HCT116 (cell line): ENCODE data around the gene CHML. TPM values are rescaled to one million over a fixed set of nuclear protein-coding genes. Genes with fewer than 3 reads are reported as not detected.

ENCODE experiments used
- ATAC-seq: fragments of 200-7000 bp; cut with Tn5 transposase; 2 replicates; pipeline ENCODE4 v1.9.1; 2020; ENCODE audit warnings: mild to moderate bottlenecking, moderate library complexity
- BruUV-seq: library from RNA; stranded (reverse); fragments of 400-500 nt; replicated peaks from 2 replicates; lab custom pipeline; 2021; lab: Mats Ljungman, UMichigan
- CTCF ChIA-PET: fragments of 300-600 bp; sonication (Branson Sonifier 250); formaldehyde crosslinking; loops from one replicate; lab custom pipeline; 2021; ENCODE audit warnings: antibody characterized with exemption; lab: Charles Lee
- POLR2A ChIA-PET: fragments of 300-600, 350-600 bp; sonication (Branson Sonifier 250); formaldehyde crosslinking; loops from one replicate; lab custom pipeline; 2021; ENCODE audit warnings: antibody characterized with exemption; lab: Charles Lee
- RAD21 ChIA-PET, 2 experiments: fragments of 300-600 bp; sonication (Branson Sonifier 250); formaldehyde crosslinking; loops; one replicate each; lab custom pipeline; 2023; ENCODE audit warnings: low total read pairs in 2 of 2; ENCODE audit not compliant: uncharacterized antibody in 2 of 2, unreplicated experiment in 2 of 2, low non-redundant PET in 1 of 2; lab: Charles Lee
- DNase-seq: peaks from one replicate; pipeline ENCODE4 v3.0.0-alpha.2; 2010; ENCODE audit warnings: low read depth, low spot score
- H2AFZ ChIP-seq: fragments of 200-600 bp; shearing (Covaris generic), sonication (generic); 2 replicates; pipeline ENCODE4 v1.6.1; 2017; ENCODE audit warnings: low read depth, mixed run types, mixed read lengths, antibody characterized with exemption, low read length; ENCODE audit not compliant: poor library complexity, severe bottlenecking
- H3K27ac ChIP-seq: 2 replicates; pipeline ENCODE4 v1.5.1; 2012; ENCODE audit warnings: low read depth, low read length
- H3K27me3 ChIP-seq: fragments of 200-600 bp; sonication (generic); 2 replicates; pipeline ENCODE4 v1.6.1; 2016; ENCODE audit warnings: mixed run types, low read length, mixed read lengths; ENCODE audit not compliant: insufficient read depth
- H3K36me3 ChIP-seq, 2 experiments: fragments of 200-500 bp in 1 of 2; fragments of 200-600 bp in 1 of 2; sonication (Bioruptor generic) in 1 of 2; sonication (generic) in 1 of 2; 2 replicates each; pipeline versions ENCODE4 v1.5.1 to v1.6.1; 2014 to 2016; ENCODE audit warnings: low read length in 2 of 2, inconsistent platforms in 1 of 2, mixed read lengths in 1 of 2, mixed run types in 1 of 2; ENCODE audit not compliant: insufficient read depth in 2 of 2, control insufficient read depth in 1 of 2
- H3K4me1 ChIP-seq, 2 experiments: fragments of 200-600 bp in 1 of 2; sonication (generic) in 1 of 2; 2 replicates each; pipeline versions ENCODE4 v1.5.1 to v1.6.1; 2012 to 2017; ENCODE audit warnings: low read length in 2 of 2, inconsistent platforms in 1 of 2, mild to moderate bottlenecking in 1 of 2, mixed read lengths in 1 of 2, mixed run types in 1 of 2, moderate library complexity in 1 of 2; ENCODE audit not compliant: insufficient read depth in 2 of 2, control insufficient read depth in 1 of 2
- H3K4me2 ChIP-seq: fragments of 200-600 bp; sonication (generic); 2 replicates; pipeline ENCODE4 v1.6.1; 2017; ENCODE audit warnings: mixed run types, low read length, mixed read lengths
- H3K4me3 ChIP-seq, 2 experiments: fragments of 200-600 bp in 1 of 2; sonication (generic) in 1 of 2; replicated peaks in 1 of 2; 2 replicates each; pipeline ENCODE4 v1.5.1; 2011 to 2016; ENCODE audit warnings: low read length in 2 of 2, control low read depth in 1 of 2, low read depth in 1 of 2, mild to moderate bottlenecking in 1 of 2, mixed read lengths in 1 of 2, mixed run types in 1 of 2
- H3K79me2 ChIP-seq: fragments of 200-600 bp; sonication (generic); 2 replicates; pipeline ENCODE4 v1.6.1; 2017; ENCODE audit warnings: mild to moderate bottlenecking, mixed run types, low read length, moderate library complexity, mixed read lengths; ENCODE audit not compliant: insufficient read depth
- H3K9ac ChIP-seq: fragments of 200-600 bp; sonication (generic); 2 replicates; pipeline ENCODE4 v1.6.1; 2016; ENCODE audit warnings: low read length, mixed read lengths
- H3K9me2 ChIP-seq: fragments of 200-600 bp; sonication (generic), shearing (Covaris generic); 2 replicates; pipeline ENCODE4 v1.6.1; 2017; ENCODE audit warnings: mixed run types, mild to moderate bottlenecking, moderate library complexity; ENCODE audit not compliant: insufficient read depth
- H3K9me3 ChIP-seq, 2 experiments: fragments of 200-500 bp in 1 of 2; fragments of 200-600 bp in 1 of 2; sonication (Bioruptor generic) in 1 of 2; sonication (generic) in 1 of 2; 2 replicates each; pipeline ENCODE4 v1.6.1; 2014 to 2017; ENCODE audit warnings: low read length in 2 of 2, mixed read lengths in 2 of 2, inconsistent platforms in 1 of 2, low read depth in 1 of 2, mild to moderate bottlenecking in 1 of 2, mixed run types in 1 of 2, moderate library complexity in 1 of 2; ENCODE audit not compliant: control insufficient read depth in 1 of 2, insufficient read depth in 1 of 2
- H4K20me1 ChIP-seq: fragments of 200-600 bp; sonication (generic), shearing (Covaris generic); 2 replicates; pipeline ENCODE4 v1.6.1; 2017; ENCODE audit warnings: mixed run types, mild to moderate bottlenecking, moderate library complexity; ENCODE audit not compliant: insufficient read depth
- ATF3 ChIP-seq: IDR thresholded peaks from 2 replicates; pipeline ENCODE4 v1.6.1; 2012
- CBX3 ChIP-seq: IDR thresholded peaks from 2 replicates; pipeline ENCODE4 v1.6.1; 2012; ENCODE audit warnings: low read depth
- EZH2 ChIP-seq: fragments of 200-600 bp; sonication (generic); IDR thresholded peaks from 2 replicates; pipeline ENCODE4 v1.6.1; 2017; ENCODE audit warnings: antibody characterized with exemption, mixed run types
- RAD21 ChIP-seq: IDR thresholded peaks from 2 replicates; pipeline ENCODE4 v1.6.1; 2012; ENCODE audit warnings: low read depth, mild to moderate bottlenecking
- SIN3A ChIP-seq: IDR thresholded peaks from 2 replicates; pipeline ENCODE4 v1.6.1; 2012; ENCODE audit warnings: low read depth
- YY1 ChIP-seq: IDR thresholded peaks from 2 replicates; pipeline ENCODE4 v1.6.1; 2011; ENCODE audit warnings: low read length, low read depth, moderate library complexity, mild to moderate bottlenecking; ENCODE audit not compliant: insufficient replicate concordance; ENCODE audit errors: extremely low read depth
- ZNF274 ChIP-seq: fragments of 200-500 bp; sonication (Bioruptor generic); IDR thresholded peaks from 2 replicates; pipeline ENCODE4 v1.6.1; 2014; ENCODE audit warnings: mild to moderate bottlenecking, low read depth, low read length, inconsistent platforms
- intact Hi-C: fragments of 100-400 bp; cut with micrococcal nuclease; formaldehyde crosslinking; loops from 2 replicates; pipeline ENCODE4 v1.10.0; 2022
- total RNA-seq: library from RNA; stranded (reverse); gene quantifications from one replicate; pipeline ENCODE4 v1.2.1, GENCODE V29; 2021; ENCODE audit not compliant: unreplicated experiment
- TF ChIP-seq, protein P1 (sequence below), 3 experiments: fragments of 200-600 bp in 1 of 3; sonication (generic) in 1 of 3; IDR thresholded peaks in 2 of 3; conservative IDR thresholded peaks in 1 of 3; 2 replicates each; pipeline ENCODE4 v1.5.1; 2012 to 2017; ENCODE audit warnings: low read depth in 2 of 3, low read length in 2 of 3, antibody characterized with exemption in 1 of 3, borderline replicate concordance in 1 of 3, control low read depth in 1 of 3, mild to moderate bottlenecking in 1 of 3, mixed read lengths in 1 of 3, mixed run types in 1 of 3, moderate library complexity in 1 of 3; ENCODE audit not compliant: insufficient read depth in 1 of 3

CHML gene
- total RNA-seq, 1 experiment from 2014 or later: 9.7 TPM

- TF ChIP-seq ZNF274: no peak
- TF ChIP-seq, all 23 proteins: peak for 0
These were observed 28.4 kb downstream of the CHML start (continued) for GRCh38 chr1:241611736-241612135.

- POLR2A ChIA-PET: interaction anchor here (0.7 to 1.2 kb wide), 2 partner anchors 223 to 237 kb away, joined by 3 to 4 read pairs; partner anchors contain the start of gene EXO1
- no peak overlapping the region for H3K4me3 ChIP-seq
- no peak overlapping the region for H3K9ac ChIP-seq
- H3K79me2 ChIP-seq: no peaks in the 10 kb centered on the region
- CTCF ChIA-PET: interaction anchor here (0.6 to 2.8 kb wide), 30 partner anchors 9 to 406 kb away, joined by 3 to 22 read pairs (median 4); partner anchors contain the start of genes CHML, FH, KMO and MAP1LC3C
- no peaks in the 10 kb centered on the region for H3K9me3 ChIP-seq
- H3K36me3 ChIP-seq: no peaks in the 10 kb centered on the region
- BruUV-seq: no TSS peak
- H4K20me1 ChIP-seq: no peaks in the 10 kb centered on the region; the same call in 1 of the 2 replicates
- no peak overlapping the region for H3K27ac ChIP-seq
- no peaks in the 10 kb centered on the region for H3K27me3 ChIP-seq
- intact Hi-C loops: loop anchor here (1.0 to 2.0 kb wide), 3 partner anchors 223 to 406 kb away; partner anchors contain the start of gene MAP1LC3C
- ATAC-seq (peak; percentile 91), DNase-seq (peak; percentile 56)
- TF ChIP-seq SIN3A (no peak), RAD21 (peak; percentile 89), ATF3 (no peak), CBX3 (peak; percentile 30; the same call in 1 of the 2 replicates), YY1 (no peak), EZH2 (no peak)
- TF ChIP-seq, protein P1, sequence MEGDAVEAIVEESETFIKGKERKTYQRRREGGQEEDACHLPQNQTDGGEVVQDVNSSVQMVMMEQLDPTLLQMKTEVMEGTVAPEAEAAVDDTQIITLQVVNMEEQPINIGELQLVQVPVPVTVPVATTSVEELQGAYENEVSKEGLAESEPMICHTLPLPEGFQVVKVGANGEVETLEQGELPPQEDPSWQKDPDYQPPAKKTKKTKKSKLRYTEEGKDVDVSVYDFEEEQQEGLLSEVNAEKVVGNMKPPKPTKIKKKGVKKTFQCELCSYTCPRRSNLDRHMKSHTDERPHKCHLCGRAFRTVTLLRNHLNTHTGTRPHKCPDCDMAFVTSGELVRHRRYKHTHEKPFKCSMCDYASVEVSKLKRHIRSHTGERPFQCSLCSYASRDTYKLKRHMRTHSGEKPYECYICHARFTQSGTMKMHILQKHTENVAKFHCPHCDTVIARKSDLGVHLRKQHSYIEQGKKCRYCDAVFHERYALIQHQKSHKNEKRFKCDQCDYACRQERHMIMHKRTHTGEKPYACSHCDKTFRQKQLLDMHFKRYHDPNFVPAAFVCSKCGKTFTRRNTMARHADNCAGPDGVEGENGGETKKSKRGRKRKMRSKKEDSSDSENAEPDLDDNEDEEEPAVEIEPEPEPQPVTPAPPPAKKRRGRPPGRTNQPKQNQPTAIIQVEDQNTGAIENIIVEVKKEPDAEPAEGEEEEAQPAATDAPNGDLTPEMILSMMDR (IDR thresholded peaks at IDR 0.05 in 2 of 3, conservative IDR thresholded peaks at IDR 0.05 in 1 of 3; ENCODE audit: borderline replicate concordance in 1 of 3, insufficient read depth in 1 of 3, low read depth in 2 of 3, low read length in 2 of 3): peak; percentile 42 to 77 (median 74)
- no peak overlapping the region for H3K4me2 ChIP-seq
- RAD21 ChIA-PET: no interaction called here
- H3K9me2 ChIP-seq: no peaks in the 10 kb centered on the region
- no peak overlapping the region for H2AFZ ChIP-seq
- peaks cover 0 to 8% of the 10 kb centered on the region in 2 experiments; a peak in 1 of 4 replicates for H3K4me1 ChIP-seq
These were observed 29.1 kb downstream of the CHML start for GRCh38 chr1:241611063-241611462.
